Left cardiac atrium (tissue), 4 donors: ENCODE data around the gene ZNF571. TPM values are rescaled to one million over a fixed set of nuclear protein-coding genes. Genes with fewer than 3 reads are reported as not detected.

ENCODE experiments used
- ATAC-seq, 2 donors: fragments of 200-7000 bp; cut with Tn5 transposase; one replicate each; pipeline ENCODE4 v1.9.1; 2020; ENCODE audit warnings: mild to moderate bottlenecking in 2 of 2, moderate library complexity in 2 of 2
- DNase-seq: peaks from one replicate; pipeline ENCODE4 v3.0.0-alpha.2; 2020
- intact Hi-C, 2 donors: fragments of 100-400 bp; cut with DNase I; formaldehyde crosslinking; loops; one replicate each; pipeline versions ENCODE4 v1.14.1 to v1.15.1; 2022 to 2023
- long read RNA-seq: library from polyadenylated mRNA; unstranded; transcript quantifications from one replicate; pipeline ENCODE4 v2.0.0, GENCODE V29; 2021
- total RNA-seq, 2 donors: library from RNA; stranded (reverse); fragmentation: NEBNext Ultra II Directional; extraction: Animal tissue kit (Norgen Biotek cat#: 25700); gene quantifications; one replicate each; pipeline ENCODE4 v1.2.1, GENCODE V29; 2021
- donor health status: DM: no; HTN: yes; CAD: no.
- donor health status: DM: no; HTN: yes; CAD: no; lungs with severe emphysema.
- donor health status: DM: yes; HTN: yes; CAD: no.
- donor health status: Dilated cardiomyopathy.

ZNF571 gene
- 1 to 10 TPM; 3.4 to 4.5 TPM for total RNA-seq
- long read RNA-seq, partial matches to known transcripts = 1 of 2 reads
- long read RNA-seq, other reads (novel, unspliced or antisense) = 1 of 2 reads

GRCh38 chr19:37594304-37594981 lies at the start of gene ZNF571, which contains the start of gene ZNF540:
Gene ZNF571, minus strand, starts transcription at chr19:37594792. Its CDS starts 8,116 bp downstream, at chr19:37586676.
Gene ZNF540, plus strand, starts transcription at chr19:37594876. Its CDS starts 3,572 bp downstream, at chr19:37598448.
- ATAC-seq (peak; percentile 99 to 100), DNase-seq (peak; percentile 97)
- intact Hi-C loops = loop anchor here in 1 of 2 donors (10.0 kb wide), 1 partner anchor 60 kb away; the partner anchor contains the start of gene ZFP30

GRCh38 chr19:37635076-37636056 lies 40.8 kb upstream of the ZNF571 start:
- DNase-seq (no peak), ATAC-seq (no peak)
- intact Hi-C loops = no loop called here

DNA sequence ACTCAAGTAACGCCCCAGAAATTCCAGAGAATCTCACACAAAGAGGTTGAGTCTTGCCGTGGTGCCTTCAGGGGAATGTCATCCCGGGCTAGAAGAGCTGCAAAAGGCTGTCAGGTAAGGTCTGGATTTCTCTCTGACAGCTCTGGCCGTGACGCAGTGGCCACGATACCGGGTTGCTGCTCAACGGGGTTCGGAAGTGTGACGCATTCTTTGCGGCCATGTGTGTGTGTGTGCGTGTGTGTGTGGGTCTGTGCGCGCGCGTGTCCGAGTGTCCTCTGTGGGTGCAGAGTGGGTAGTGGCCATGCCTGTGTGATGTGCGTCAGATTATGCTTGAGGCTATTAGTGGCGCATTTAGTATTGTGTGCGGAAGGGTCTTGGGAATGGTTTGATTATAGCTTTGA lies 390 bp upstream of the ZNF571 start:
- intact Hi-C loops = loop anchor here in 1 of 2 donors (10.0 kb wide), 1 partner anchor 60 kb away; the partner anchor contains the start of gene ZFP30
- DNase-seq (peak; percentile 79), ATAC-seq (peak; percentile 82 to 84)

DNA sequence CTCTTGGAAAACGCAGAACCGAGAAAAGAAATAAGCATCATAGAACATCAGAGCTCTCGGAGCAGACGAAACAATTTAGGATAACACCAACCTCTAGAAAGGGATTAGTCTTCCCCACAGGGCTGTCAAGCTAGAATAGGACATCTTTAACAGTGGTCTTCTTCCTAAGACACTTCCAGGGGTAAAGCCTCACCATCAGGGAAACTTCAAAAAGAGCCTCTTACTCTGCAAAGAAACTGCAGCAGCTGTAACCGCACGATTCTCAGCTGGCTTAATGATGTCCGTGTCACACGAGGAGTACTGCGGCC lies 642 bp downstream of the ZNF571 start:
- intact Hi-C loops = loop anchor here in 1 of 2 donors (10.0 kb wide), 1 partner anchor 61 kb away; the partner anchor contains the start of gene ZFP30
- ATAC-seq (no peak), DNase-seq (no peak)

GRCh38 chr19:37583340-37583739 lies 11.3 kb downstream of the ZNF571 start:
- no peak for ATAC-seq
- intact Hi-C loops = no loop called here
- DNase-seq = no peak

DNA sequence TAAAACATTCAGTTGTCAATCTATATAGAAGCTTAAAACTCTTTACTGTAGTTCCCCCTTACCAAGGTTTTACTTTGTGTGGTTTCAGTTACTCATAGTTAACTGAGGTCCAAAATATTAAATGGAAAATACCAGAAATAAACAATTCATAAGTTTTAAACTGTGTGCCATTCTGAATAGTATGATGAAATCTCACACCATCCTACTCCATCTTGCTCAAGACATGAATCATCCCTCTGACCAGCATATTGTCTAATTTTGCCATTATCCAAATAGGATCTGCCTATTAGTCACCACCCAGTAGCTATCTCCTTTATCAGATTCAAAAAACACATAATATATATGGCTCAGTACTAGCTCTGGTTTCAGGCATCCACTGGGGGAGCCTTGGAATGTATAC lies 22.4 kb downstream of the ZNF571 start:
- intact Hi-C loops = no loop called here
- ATAC-seq = no peak

DNA sequence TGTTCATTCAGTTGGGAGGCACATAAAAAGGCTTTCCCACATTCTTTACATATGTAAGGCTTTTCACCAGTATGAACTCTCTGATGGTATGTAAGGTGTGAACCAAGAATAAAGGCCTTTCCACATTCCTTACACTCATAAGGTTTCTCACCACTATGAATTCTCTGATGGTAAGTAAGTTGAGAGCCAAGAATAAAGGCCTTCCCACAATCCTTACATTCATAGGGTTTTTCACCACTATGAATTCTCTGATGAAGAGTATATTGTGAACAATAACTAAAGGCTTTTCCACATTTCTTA lies 29.3 kb downstream of the ZNF571 start:
- ATAC-seq = no peak
- intact Hi-C loops = no loop called here
- DNase-seq = no peak

More for the DNA sequence above, 22.4 kb downstream of the ZNF571 start:
- DNase-seq = no peak

- intact Hi-C loops = no loop called here
- DNase-seq = no peak
- ATAC-seq = no peak
Observed at GRCh38 chr19:37564624-37565369, 29.8 kb downstream of the ZNF571 start.

- intact Hi-C loops = no loop called here
- DNase-seq (no peak), ATAC-seq (no peak)
Observed at GRCh38 chr19:37563518-37563917, 31.1 kb downstream of the ZNF571 start.

DNA sequence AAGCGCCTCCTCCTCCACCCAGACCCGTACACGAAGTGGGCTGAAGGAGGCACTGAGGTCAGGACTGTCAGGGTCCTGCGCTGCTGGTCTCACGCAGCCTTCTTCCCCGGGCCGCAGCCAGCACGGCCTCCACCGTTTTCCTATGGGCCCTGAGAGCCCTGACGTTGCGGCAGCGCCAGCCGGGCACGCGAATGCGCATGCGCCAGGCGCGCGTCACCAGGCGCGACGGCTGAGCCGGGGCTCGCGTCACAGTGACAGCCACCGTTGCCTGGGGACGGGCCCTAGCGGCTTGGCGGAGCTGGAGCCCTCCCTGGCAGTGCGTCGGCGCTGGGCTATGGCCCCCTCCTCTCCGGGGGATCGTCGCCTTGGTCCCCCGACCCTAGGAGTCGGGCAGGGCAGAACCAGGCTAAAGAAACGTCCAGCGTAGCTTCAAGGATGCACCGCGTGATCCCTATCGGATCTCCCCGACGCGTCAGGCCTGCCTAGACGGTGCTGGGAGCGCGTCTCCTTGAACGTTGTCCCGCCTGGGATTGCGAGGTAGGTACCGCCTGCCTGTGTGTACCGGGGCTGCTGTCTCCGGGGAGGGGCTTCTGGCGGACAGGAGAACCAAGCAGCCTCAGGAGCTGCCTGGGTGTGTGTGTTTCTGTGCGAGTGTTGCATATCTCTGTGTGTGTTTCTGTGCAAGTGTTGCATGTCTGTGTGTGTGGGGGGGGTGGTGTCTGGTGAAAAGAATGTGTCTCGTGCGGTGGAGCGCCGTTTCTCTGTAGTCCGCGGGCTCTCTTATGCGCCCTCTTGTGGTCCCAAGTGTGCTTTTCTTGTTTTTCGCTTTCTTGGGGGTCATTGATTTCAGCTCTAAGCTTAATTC lies 43.2 kb downstream of the ZNF571 start:
- ATAC-seq (peak; percentile 57 to 90), DNase-seq (peak; percentile 51)
- intact Hi-C loops = no loop called here

DNA sequence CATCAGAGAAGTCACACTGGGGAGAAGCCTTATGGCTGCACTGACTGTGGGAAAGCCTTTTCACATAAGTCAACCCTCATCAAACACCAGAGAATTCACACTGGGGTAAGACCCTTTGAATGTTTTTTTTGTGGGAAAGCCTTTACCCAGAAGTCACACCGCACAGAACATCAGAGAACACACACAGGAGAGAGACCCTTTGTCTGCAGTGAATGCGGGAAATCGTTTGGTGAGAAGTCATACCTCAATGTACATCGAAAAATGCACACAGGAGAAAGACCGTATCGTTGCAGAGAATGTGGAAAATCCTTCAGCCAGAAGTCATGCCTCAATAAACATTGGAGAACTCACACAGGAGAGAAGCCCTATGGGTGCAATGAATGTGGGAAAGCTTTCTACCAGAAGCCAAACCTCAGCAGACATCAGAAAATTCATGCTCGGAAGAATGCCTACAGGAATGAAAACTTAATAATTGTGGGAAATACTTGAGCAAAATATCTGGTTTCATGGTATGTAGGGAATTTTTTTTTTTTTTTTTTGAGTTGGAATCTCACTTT lies 57.1 kb downstream of the ZNF571 start:
- DNase-seq (no peak), ATAC-seq (no peak)
- intact Hi-C loops = no loop called here

GRCh38 chr19:37519890-37520289 lies 74.7 kb downstream of the ZNF571 start:
- no peak for DNase-seq
- intact Hi-C loops = no loop called here
- no peak for ATAC-seq

Other genes with a start within 250 kb of the ZNF571 start
- 1 to 10 TPM; 6.1 to 7.1 TPM for gene ZNF527, start 223.7 kb downstream of the ZNF571 start, total RNA-seq
- gene ZNF569, start 127.3 kb downstream of the ZNF571 start, total RNA-seq = 1 to 10 TPM; 6.1 to 6.8 TPM
- 1 to 10 TPM; 6.3 to 6.5 TPM for gene ZNF570, start 125.4 kb downstream of the ZNF571 start, total RNA-seq
- 1 to 10 TPM; 5.1 to 6.3 TPM for gene ZNF793, start 87.9 kb downstream of the ZNF571 start, total RNA-seq
- gene ZNF540, start 84 bp upstream of the ZNF571 start, total RNA-seq = 1 to 10 TPM; 5.3 to 7.4 TPM
- gene ZFP30, start 60.7 kb upstream of the ZNF571 start, total RNA-seq = 1 to 10 TPM; 5.8 to 7.3 TPM
- gene ZNF607, start 125.0 kb upstream of the ZNF571 start, total RNA-seq = 1 to 10 TPM; 5.5 to 8.0 TPM
- 10 to 100 TPM in 1 of 2 donors, 1 to 10 TPM in 1; 9.7 to 11.0 TPM for gene ZNF573, start 184.8 kb upstream of the ZNF571 start, total RNA-seq